HepG2 (cell line): ENCODE measurements around the gene AZI2. TPM values are rescaled to one million over a fixed set of nuclear protein-coding genes. Genes with fewer than 3 reads are reported as not detected.

Experiments
- ARNTL ChIP-seq: sonication (generic); formaldehyde crosslinking; IDR thresholded peaks from 2 replicates; pipeline ENCODE4 v1.4.0; 2020; ENCODE audit warnings: mild to moderate bottlenecking, missing genetic modification reagents
- GATAD2A ChIP-seq: IDR thresholded peaks from 2 replicates; pipeline ENCODE4 v1.6.1; 2016
- MAZ ChIP-seq, 2 experiments: sonication (generic) in 1 of 2; formaldehyde crosslinking in 1 of 2; IDR thresholded peaks; 2 replicates each; pipeline versions ENCODE4 v1.5.0 to v1.6.1; 2012 to 2020; ENCODE audit warnings: low read depth in 2 of 2, mild to moderate bottlenecking in 2 of 2, borderline replicate concordance in 1 of 2, improper control_type of control experiment in 1 of 2, low read length in 1 of 2, missing genetic modification reagents in 1 of 2, moderate library complexity in 1 of 2
- MEF2D ChIP-seq: sonication (generic); formaldehyde crosslinking; IDR thresholded peaks from 2 replicates; pipeline ENCODE4 v1.5.1; 2020; ENCODE audit warnings: mild to moderate bottlenecking, missing genetic modification reagents
- MTF2 ChIP-seq: sonication (generic); formaldehyde crosslinking; IDR thresholded peaks from 2 replicates; pipeline ENCODE4 v1.5.0; 2020; ENCODE audit warnings: missing genetic modification reagents, borderline replicate concordance
- SUZ12 ChIP-seq: fragments of 150-350 bp; IDR thresholded peaks from 2 replicates; pipeline ENCODE4 v1.6.1; 2014; ENCODE audit warnings: low read depth, low read length
- TCF12 ChIP-seq, 2 experiments: fragments of 450-650 bp in 1 of 2; sonication (generic) in 1 of 2; formaldehyde crosslinking in 1 of 2; IDR thresholded peaks; 2 replicates each; pipeline versions ENCODE4 v1.6.1 to v1.8.0; 2017 to 2022; ENCODE audit warnings: antibody characterized with exemption in 1 of 2, mild to moderate bottlenecking in 1 of 2, missing genetic modification reagents in 1 of 2, moderate library complexity in 1 of 2
- ZBTB37 ChIP-seq: sonication (generic); formaldehyde crosslinking; IDR thresholded peaks from 2 replicates; pipeline ENCODE4 v1.4.0; 2020; ENCODE audit warnings: mild to moderate bottlenecking, missing genetic modification reagents
- ZNF20 ChIP-seq: sonication (generic); formaldehyde crosslinking; IDR thresholded peaks from 2 replicates; pipeline ENCODE4 v1.4.0; 2020; ENCODE audit warnings: mild to moderate bottlenecking, moderate library complexity, missing genetic modification reagents
- ZNF292 ChIP-seq: sonication (generic); formaldehyde crosslinking; IDR thresholded peaks from 2 replicates; pipeline ENCODE4 v1.8.1; 2022; ENCODE audit warnings: mild to moderate bottlenecking, low read depth, missing genetic modification reagents, borderline replicate concordance
- ZNF329 ChIP-seq: sonication (generic); formaldehyde crosslinking; IDR thresholded peaks from 2 replicates; pipeline ENCODE4 v1.9.0; 2021; ENCODE audit warnings: low read depth, mild to moderate bottlenecking, missing genetic modification reagents
- ZNF343 ChIP-seq: sonication (generic); formaldehyde crosslinking; IDR thresholded peaks from 2 replicates; pipeline ENCODE4 v1.4.0; 2020; ENCODE audit warnings: mild to moderate bottlenecking, missing genetic modification reagents
- ZNF44 ChIP-seq: sonication (generic); formaldehyde crosslinking; IDR thresholded peaks from 2 replicates; pipeline ENCODE4 v1.5.1; 2020; ENCODE audit warnings: mild to moderate bottlenecking, missing genetic modification reagents
- ZNF629 ChIP-seq: sonication (generic); formaldehyde crosslinking; conservative IDR thresholded peaks from 2 replicates; pipeline ENCODE4 v1.5.0; 2020; ENCODE audit warnings: missing genetic modification reagents
- ZNF740 ChIP-seq: sonication (generic); formaldehyde crosslinking; IDR thresholded peaks from 2 replicates; pipeline ENCODE4 v1.4.0; 2020; ENCODE audit warnings: missing genetic modification reagents
- polyA plus RNA-seq, 8 experiments: library from polyadenylated mRNA; depleted of rRNA in 3 of 8; stranded (reverse) in 7 of 8; unstranded in 1 of 8; fragments of >200 nt; fragmentation: Illumina TruSeq in 4 of 8; extraction: Trizol in 4 of 8; gene quantifications; 2 replicates each; pipeline versions ENCODE4 v1.2.1 to v1.2.3, GENCODE V29; 2011 to 2016; ENCODE audit warnings: low read depth in 4 of 8, missing spikeins in 1 of 8, mixed read lengths in 1 of 8; ENCODE audit not compliant: insufficient read depth in 1 of 8
- total RNA-seq, 5 experiments: library from RNA; depleted of rRNA; stranded (reverse); fragments of >200 nt; fragmentation: Illumina TruSeq; extraction: Trizol; gene quantifications; 2 replicates each; pipeline ENCODE4 v1.2.3, GENCODE V29; 2016; ENCODE audit warnings: low read depth in 1 of 5
- TF ChIP-seq, protein P1 (sequence below): sonication (generic); formaldehyde crosslinking; IDR thresholded peaks from 2 replicates; pipeline ENCODE4 v1.4.0; 2020; ENCODE audit warnings: mild to moderate bottlenecking, missing genetic modification reagents, borderline replicate concordance
- TF ChIP-seq, protein P2 (sequence below): sonication (generic); formaldehyde crosslinking; IDR thresholded peaks from 2 replicates; pipeline ENCODE4 v1.4.0; 2020; ENCODE audit warnings: low read depth, missing genetic modification reagents

Gene AZI2
- total and polyA plus RNA-seq, 2 of the 13 experiments (the other 11 are each of a cell fraction or from before 2014, with no cell fraction given): 43.7 to 49.8 TPM

DNA sequence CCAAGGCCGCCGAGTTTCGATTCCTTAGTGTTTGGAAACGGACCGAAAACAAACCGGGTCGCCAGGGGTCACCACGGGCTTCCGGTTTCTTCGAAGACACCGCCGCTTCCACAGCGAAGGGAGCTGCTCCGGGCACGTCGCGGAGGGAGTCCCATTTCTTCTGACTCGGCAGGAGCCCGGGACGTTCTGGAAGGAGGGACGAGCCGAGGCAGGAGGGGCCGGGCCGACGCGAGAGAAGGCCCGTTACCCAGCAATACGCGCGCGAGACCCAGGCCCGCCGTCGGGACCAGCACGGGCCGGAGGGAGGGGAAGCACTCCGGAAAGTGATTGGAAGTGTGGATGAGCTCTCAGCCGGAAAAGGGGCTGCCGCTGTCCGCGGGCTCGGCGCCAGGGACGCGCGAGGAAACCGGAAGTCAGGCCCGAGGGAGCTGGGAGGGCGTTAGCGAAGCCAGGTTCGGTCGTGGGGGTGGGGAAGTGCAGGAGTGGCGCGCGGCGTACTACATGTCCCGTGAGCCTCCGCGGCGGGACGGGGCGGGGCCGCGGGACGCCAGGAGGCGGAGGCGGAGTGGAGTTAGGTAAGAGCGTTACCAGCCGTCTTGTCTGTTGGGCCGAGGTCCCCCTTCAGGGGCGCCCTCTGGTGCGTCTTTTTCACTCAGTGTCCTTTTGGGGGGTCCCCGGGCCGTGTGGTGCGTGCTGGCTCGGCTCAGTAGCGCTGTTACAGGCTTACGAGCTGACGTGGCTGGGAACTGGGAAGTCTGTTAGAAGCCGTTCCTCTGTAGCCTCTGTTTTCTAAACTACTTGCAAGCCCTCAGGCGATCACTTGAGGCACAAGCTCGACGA is at the start of gene AZI2, which contains the start of gene ZCWPW2 (continued):
- TF ChIP-seq TCF12 (IDR thresholded peaks at IDR 0.05) (no peak), TCF12 (CRISPR knock-in tag; IDR thresholded peaks at IDR 0.05) (peak; percentile 85), MTF2 (CRISPR knock-in tag) (no peak), MAZ (IDR thresholded peaks at IDR 0.05; ENCODE audit: borderline replicate concordance, low read depth, low read length) (peak; percentile 79), MAZ (CRISPR knock-in tag; IDR thresholded peaks at IDR 0.05; ENCODE audit: low read depth) (peak; percentile 87), MEF2D (CRISPR knock-in tag) (peak; percentile 77), GATAD2A (CRISPR knock-in tag) (peak; percentile 53; the same call in 1 of the 2 replicates), ZNF20 (no peak), ZNF740 (CRISPR knock-in tag) (peak; percentile 71; the same call in 1 of the 2 replicates), ZNF329 (CRISPR knock-in tag) (0 out of 2 replicates have a peak, but pooled peaks have one; percentile 38), ARNTL (CRISPR knock-in tag) (peak; percentile 52; the same call in 1 of the 2 replicates), SUZ12 (peak; percentile 68), ZBTB37 (CRISPR knock-in tag) (peak; percentile 68; the same call in 1 of the 2 replicates), ZNF629 (CRISPR knock-in tag) (0 out of 2 replicates have a peak, but pooled peaks have one; percentile 10), ZNF292 (CRISPR knock-in tag) (peak; percentile 45; the same call in 1 of the 2 replicates), ZNF44 (CRISPR knock-in tag) (no peak; the same call in 1 of the 2 replicates), ZNF343 (CRISPR knock-in tag) (peak; percentile 88; the same call in 1 of the 2 replicates)
- TF ChIP-seq, protein P1, sequence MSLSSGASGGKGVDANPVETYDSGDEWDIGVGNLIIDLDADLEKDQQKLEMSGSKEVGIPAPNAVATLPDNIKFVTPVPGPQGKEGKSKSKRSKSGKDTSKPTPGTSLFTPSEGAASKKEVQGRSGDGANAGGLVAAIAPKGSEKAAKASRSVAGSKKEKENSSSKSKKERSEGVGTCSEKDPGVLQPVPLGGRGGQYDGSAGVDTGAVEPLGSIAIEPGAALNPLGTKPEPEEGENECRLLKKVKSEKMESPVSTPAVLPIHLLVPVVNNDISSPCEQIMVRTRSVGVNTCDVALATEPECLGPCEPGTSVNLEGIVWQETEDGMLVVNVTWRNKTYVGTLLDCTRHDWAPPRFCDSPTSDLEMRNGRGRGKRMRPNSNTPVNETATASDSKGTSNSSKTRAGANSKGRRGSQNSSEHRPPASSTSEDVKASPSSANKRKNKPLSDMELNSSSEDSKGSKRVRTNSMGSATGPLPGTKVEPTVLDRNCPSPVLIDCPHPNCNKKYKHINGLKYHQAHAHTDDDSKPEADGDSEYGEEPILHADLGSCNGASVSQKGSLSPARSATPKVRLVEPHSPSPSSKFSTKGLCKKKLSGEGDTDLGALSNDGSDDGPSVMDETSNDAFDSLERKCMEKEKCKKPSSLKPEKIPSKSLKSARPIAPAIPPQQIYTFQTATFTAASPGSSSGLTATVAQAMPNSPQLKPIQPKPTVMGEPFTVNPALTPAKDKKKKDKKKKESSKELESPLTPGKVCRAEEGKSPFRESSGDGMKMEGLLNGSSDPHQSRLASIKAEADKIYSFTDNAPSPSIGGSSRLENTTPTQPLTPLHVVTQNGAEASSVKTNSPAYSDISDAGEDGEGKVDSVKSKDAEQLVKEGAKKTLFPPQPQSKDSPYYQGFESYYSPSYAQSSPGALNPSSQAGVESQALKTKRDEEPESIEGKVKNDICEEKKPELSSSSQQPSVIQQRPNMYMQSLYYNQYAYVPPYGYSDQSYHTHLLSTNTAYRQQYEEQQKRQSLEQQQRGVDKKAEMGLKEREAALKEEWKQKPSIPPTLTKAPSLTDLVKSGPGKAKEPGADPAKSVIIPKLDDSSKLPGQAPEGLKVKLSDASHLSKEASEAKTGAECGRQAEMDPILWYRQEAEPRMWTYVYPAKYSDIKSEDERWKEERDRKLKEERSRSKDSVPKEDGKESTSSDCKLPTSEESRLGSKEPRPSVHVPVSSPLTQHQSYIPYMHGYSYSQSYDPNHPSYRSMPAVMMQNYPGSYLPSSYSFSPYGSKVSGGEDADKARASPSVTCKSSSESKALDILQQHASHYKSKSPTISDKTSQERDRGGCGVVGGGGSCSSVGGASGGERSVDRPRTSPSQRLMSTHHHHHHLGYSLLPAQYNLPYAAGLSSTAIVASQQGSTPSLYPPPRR: peak; percentile 78; the same call in 1 of the 2 replicates
- TF ChIP-seq, protein P2, sequence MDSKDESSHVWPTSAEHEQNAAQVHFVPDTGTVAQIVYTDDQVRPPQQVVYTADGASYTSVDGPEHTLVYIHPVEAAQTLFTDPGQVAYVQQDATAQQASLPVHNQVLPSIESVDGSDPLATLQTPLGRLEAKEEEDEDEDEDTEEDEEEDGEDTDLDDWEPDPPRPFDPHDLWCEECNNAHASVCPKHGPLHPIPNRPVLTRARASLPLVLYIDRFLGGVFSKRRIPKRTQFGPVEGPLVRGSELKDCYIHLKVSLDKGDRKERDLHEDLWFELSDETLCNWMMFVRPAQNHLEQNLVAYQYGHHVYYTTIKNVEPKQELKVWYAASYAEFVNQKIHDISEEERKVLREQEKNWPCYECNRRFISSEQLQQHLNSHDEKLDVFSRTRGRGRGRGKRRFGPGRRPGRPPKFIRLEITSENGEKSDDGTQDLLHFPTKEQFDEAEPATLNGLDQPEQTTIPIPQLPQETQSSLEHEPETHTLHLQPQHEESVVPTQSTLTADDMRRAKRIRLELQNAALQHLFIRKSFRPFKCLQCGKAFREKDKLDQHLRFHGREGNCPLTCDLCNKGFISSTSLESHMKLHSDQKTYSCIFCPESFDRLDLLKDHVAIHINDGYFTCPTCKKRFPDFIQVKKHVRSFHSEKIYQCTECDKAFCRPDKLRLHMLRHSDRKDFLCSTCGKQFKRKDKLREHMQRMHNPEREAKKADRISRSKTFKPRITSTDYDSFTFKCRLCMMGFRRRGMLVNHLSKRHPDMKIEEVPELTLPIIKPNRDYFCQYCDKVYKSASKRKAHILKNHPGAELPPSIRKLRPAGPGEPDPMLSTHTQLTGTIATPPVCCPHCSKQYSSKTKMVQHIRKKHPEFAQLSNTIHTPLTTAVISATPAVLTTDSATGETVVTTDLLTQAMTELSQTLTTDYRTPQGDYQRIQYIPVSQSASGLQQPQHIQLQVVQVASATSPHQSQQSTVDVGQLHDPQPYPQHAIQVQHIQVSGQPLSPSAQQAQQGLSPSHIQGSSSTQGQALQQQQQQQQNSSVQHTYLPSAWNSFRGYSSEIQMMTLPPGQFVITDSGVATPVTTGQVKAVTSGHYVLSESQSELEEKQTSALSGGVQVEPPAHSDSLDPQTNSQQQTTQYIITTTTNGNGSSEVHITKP (CRISPR knock-in tag): no peak
